ENCODE measurements around the gene HRAS. TPM values are rescaled to one million over a fixed set of nuclear protein-coding genes. Genes with fewer than 3 reads are reported as not detected.

The HRAS gene
- total RNA-seq, 5 donors from 2014 or later (not counting 1 experiment from before 2014, with no cell fraction given), result 27.6 to 53.4 (median 47.6) TPM

DNA sequence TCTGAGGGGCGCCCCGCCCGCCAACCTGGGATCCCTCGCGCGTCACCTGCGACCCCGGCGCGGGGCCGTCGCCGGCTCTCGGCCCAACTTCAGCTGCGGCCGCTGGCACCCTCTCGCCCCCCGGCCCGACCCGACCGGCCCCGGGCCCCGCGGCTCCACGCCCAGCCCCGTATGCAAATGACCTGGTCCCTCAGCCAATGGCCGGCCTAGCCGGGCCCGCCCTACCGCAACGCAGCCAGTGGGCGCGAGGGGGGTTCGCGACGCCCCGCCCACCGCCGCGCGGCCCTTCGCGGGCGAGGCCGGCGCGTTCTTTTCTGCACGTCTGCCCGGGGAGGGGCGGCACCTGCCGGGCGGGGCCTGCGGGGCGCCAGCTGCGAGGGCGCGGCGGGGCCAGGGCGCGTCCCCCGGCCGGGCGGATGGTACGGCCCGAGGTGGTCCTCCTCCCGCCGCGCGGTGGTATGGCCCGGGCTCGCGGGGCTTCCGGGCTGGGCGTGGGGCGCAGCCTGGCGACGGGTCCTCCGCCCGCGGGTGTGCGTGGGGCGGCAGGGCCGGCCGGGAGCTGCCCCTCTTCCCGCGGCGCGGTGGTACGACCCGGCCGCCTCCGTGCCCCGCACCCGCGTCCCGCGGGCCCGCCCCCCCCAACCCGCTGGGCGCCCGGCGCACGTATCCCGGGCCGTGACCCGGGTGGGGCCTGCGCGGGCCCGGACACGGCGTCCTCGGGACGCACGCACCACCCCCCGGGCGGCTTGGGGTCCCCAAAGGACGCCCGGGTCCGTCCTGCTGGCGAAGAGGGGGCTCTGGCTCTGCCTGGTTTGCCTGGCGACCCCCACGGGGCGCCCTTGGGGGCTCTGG, 33.2 kb upstream of the HRAS start:
- ChIA-PET CTCF (no interaction called here), POLR2A (interaction anchor here in 1 of 2 donors (0.5 kb wide), 1 partner anchor 22 kb away, joined by 3 read pairs; no protein-coding TSS in a partner anchor)
- Mint-ChIP-seq H3K27ac (peak overlapping the region in 1 of 2 donors; percentile 61), H3K4me1 (peaks cover 4 to 11% (median 6%) of the 10 kb centered on the region in 3 donors), H3K4me3 (peak overlapping the region; percentile 68 to 79 (median 69)), H3K36me3 (peaks cover 2% of the 10 kb centered on the region), H3K27me3 (no peaks in the 10 kb centered on the region), H3K9me3 (no peaks in the 10 kb centered on the region)
- WGBS (ENCODE audit: insufficient coverage), result under 1% methylated on average over 123 of the region's 123 CpGs
- Histone ChIP-seq H3K9me3 (no peaks in the 10 kb centered on the region), H3K36me3 (ENCODE audit: control insufficient read depth in 2 of 2, extremely low read depth in 1 of 2, insufficient read depth in 1 of 2, low read length in 1 of 2) (peaks cover 5 to 8% of the 10 kb centered on the region in 2 donors), H3K27ac (ENCODE audit: low read length) (peak overlapping the region; percentile 74), H3K4me1 (ENCODE audit: control insufficient read depth in 1 of 2, extremely low read depth in 1 of 2, insufficient read depth in 2 of 2, low read length in 2 of 2) (peaks cover 0 to 23% of the 10 kb centered on the region in 2 experiments), H3K27me3 (replicated peaks in 1 of 2; ENCODE audit: control insufficient read depth in 2 of 2, extremely low read depth in 1 of 2, insufficient read depth in 2 of 2, low read length in 1 of 2) (peaks cover 0 to 7% of the 10 kb centered on the region in 2 experiments), H3K4me3 (ENCODE audit: control insufficient read depth in 1 of 2, extremely low read depth in 1 of 2, low read length in 1 of 2) (peak overlapping the region; percentile 67 to 69)
- DNase-seq, result peak; percentile 77 to 97 (median 89)
- ATAC-seq (replicated peaks in 1 of 4), result peak; percentile 89 to 94 (median 91)

DNA sequence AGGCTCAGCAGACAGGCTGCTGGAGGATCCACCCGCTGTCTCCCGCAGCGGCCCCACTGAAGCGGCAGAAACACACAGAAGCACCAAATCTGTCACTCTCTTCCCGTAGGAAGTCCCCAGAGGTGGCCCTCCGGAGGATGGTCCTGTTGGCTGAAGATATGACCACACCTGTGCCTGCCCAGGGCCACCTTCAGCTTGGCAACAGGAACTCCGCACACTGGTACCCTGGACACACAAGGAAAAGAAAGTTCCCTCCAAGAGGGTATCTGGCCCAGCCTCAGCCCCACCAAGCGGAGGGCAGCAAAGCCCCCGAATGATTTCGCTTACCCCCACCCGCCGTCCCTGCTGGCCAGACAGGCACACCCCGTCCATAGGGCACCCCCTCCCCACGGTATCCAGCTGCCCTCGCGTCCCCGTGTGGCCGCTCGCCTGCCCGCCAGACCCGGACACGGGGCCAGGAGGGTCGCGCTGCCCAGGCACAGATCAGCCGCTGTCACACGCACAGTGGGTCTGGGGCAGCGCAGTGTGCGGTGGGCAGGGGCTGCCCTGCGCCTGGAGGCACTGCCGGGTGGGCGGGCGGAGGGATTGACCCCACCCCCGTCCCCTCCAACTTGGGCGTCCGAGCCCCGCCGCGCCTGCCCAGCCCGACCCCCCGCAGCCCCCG, 32.4 kb upstream of the HRAS start:
- Histone ChIP-seq H3K27me3 (replicated peaks in 1 of 2; ENCODE audit: control insufficient read depth in 2 of 2, extremely low read depth in 1 of 2, insufficient read depth in 2 of 2, low read length in 1 of 2) (peaks cover 0 to 5% of the 10 kb centered on the region in 2 experiments), H3K4me1 (ENCODE audit: control insufficient read depth in 1 of 2, extremely low read depth in 1 of 2, insufficient read depth in 2 of 2, low read length in 2 of 2) (peaks cover 0 to 18% of the 10 kb centered on the region in 2 experiments), H3K36me3 (ENCODE audit: control insufficient read depth in 2 of 2, extremely low read depth in 1 of 2, insufficient read depth in 1 of 2, low read length in 1 of 2) (peaks cover 11 to 12% of the 10 kb centered on the region in 2 donors), H3K9me3 (no peaks in the 10 kb centered on the region), H3K4me3 (ENCODE audit: control insufficient read depth in 1 of 2, extremely low read depth in 1 of 2, low read length in 1 of 2) (no peak overlapping the region), H3K27ac (ENCODE audit: low read length) (no peak overlapping the region)
- no peaks in the 10 kb centered on the region for H3K9me3 Mint-ChIP-seq
- H3K36me3 Mint-ChIP-seq, result peaks cover 2% of the 10 kb centered on the region
- ChIA-PET POLR2A (no interaction called here), CTCF (no interaction called here)
- WGBS (ENCODE audit: insufficient coverage), result 41% methylated on average over 40 of the region's 41 CpGs
- peaks cover 0 to 12% (median 3%) of the 10 kb centered on the region in 3 donors for H3K4me1 Mint-ChIP-seq
- ATAC-seq (replicated peaks in 1 of 4), result peak in 1 of 4 experiments; percentile 1
- H3K4me3 Mint-ChIP-seq, result peak overlapping the region; percentile 56 to 75 (median 65)
- DNase-seq, result peak in 1 of 35 experiments; percentile 54
- H3K27ac Mint-ChIP-seq, result peak overlapping the region; percentile 75 to 90
- no peaks in the 10 kb centered on the region for H3K27me3 Mint-ChIP-seq

GRCh38 chr11:567011-567628, 31.7 kb upstream of the HRAS start:
- CTCF ChIA-PET, result interaction anchor here in 1 of 2 donors (0.7 kb wide), 1 partner anchor 155 kb away, joined by 3 read pairs; no protein-coding TSS in a partner anchor
- Histone ChIP-seq H3K27me3 (replicated peaks in 1 of 2; ENCODE audit: control insufficient read depth in 2 of 2, extremely low read depth in 1 of 2, insufficient read depth in 2 of 2, low read length in 1 of 2) (peaks cover 0 to 5% of the 10 kb centered on the region in 2 experiments), H3K36me3 (ENCODE audit: control insufficient read depth in 2 of 2, extremely low read depth in 1 of 2, insufficient read depth in 1 of 2, low read length in 1 of 2) (peaks cover 11 to 12% of the 10 kb centered on the region in 2 donors), H3K27ac (ENCODE audit: low read length) (no peak overlapping the region), H3K4me1 (ENCODE audit: control insufficient read depth in 1 of 2, extremely low read depth in 1 of 2, insufficient read depth in 2 of 2, low read length in 2 of 2) (peaks cover 0 to 24% of the 10 kb centered on the region in 2 experiments), H3K4me3 (ENCODE audit: control insufficient read depth in 1 of 2, extremely low read depth in 1 of 2, low read length in 1 of 2) (no peak overlapping the region), H3K9me3 (no peaks in the 10 kb centered on the region)
- DNase-seq, result no peak
- 93% methylated on average over 15 of the region's 18 CpGs for WGBS (ENCODE audit: insufficient coverage)
- peaks cover 0 to 12% (median 3%) of the 10 kb centered on the region in 3 donors for H3K4me1 Mint-ChIP-seq
- no peaks in the 10 kb centered on the region for H3K9me3 Mint-ChIP-seq
- peaks cover 2% of the 10 kb centered on the region for H3K36me3 Mint-ChIP-seq
- H3K27ac Mint-ChIP-seq, result peak overlapping the region; percentile 75 to 90
- POLR2A ChIA-PET, result no interaction called here
- H3K27me3 Mint-ChIP-seq, result no peaks in the 10 kb centered on the region
- H3K4me3 Mint-ChIP-seq, result peak overlapping the region; percentile 56 to 75 (median 65)
- ATAC-seq (replicated peaks in 1 of 4), result no peak

DNA sequence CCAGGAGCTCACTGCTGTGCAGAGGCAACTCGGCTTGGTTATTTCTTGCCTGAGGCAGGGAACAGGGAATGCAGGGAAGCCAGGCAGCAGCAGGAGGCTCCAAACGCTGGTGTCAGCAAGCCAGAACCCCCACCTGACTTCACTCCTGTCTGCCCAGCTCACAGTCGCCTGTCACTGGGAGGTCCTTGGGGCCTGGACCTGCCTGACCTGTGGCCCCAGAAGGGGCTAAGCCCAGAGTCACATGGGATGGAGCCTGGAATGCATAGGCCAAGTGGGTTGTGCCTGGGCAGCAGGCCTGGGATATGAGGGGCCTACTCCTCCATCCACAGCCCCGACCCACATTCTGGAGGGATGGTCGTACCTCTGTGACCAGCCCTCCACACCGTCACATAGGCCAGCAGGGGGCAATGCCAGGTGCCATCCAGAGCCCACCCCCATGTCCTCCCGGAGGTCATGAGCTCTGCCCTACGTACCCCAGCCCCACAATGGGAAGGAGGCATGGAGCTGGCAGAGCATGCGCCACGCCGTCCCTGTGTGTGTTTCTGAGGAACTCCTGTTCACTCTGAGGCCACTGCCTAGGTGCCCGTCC, 30.6 kb upstream of the HRAS start:
- Mint-ChIP-seq H3K4me1 (peaks cover 5 to 18% (median 12%) of the 10 kb centered on the region in 3 donors), H3K27me3 (no peaks in the 10 kb centered on the region), H3K4me3 (no peak overlapping the region), H3K9me3 (no peaks in the 10 kb centered on the region), H3K27ac (peak overlapping the region in 1 of 2 donors; percentile 55), H3K36me3 (peaks cover 2% of the 10 kb centered on the region)
- ATAC-seq (replicated peaks in 1 of 4), result no peak
- DNase-seq, result no peak
- H3K27me3 ChIP-seq (replicated peaks in 1 of 2; ENCODE audit: control insufficient read depth in 2 of 2, extremely low read depth in 1 of 2, insufficient read depth in 2 of 2, low read length in 1 of 2), result no peaks in the 10 kb centered on the region
- no peak overlapping the region for H3K27ac ChIP-seq (ENCODE audit: low read length)
- peaks cover 5 to 32% of the 10 kb centered on the region in 2 experiments for H3K4me1 ChIP-seq (ENCODE audit: control insufficient read depth in 1 of 2, extremely low read depth in 1 of 2, insufficient read depth in 2 of 2, low read length in 2 of 2)
- ChIA-PET CTCF (interaction anchor here (0.7 kb wide), 2 partner anchors 13 to 156 kb away, joined by 3 read pairs; no protein-coding TSS in a partner anchor), POLR2A (no interaction called here)
- peaks cover 11 to 12% of the 10 kb centered on the region in 2 donors for H3K36me3 ChIP-seq (ENCODE audit: control insufficient read depth in 2 of 2, extremely low read depth in 1 of 2, insufficient read depth in 1 of 2, low read length in 1 of 2)
- no peak overlapping the region for H3K4me3 ChIP-seq (ENCODE audit: control insufficient read depth in 1 of 2, extremely low read depth in 1 of 2, low read length in 1 of 2)
- WGBS (ENCODE audit: insufficient coverage), result 93% methylated on average over 8 of the region's 12 CpGs
- H3K9me3 ChIP-seq, result no peaks in the 10 kb centered on the region

DNA sequence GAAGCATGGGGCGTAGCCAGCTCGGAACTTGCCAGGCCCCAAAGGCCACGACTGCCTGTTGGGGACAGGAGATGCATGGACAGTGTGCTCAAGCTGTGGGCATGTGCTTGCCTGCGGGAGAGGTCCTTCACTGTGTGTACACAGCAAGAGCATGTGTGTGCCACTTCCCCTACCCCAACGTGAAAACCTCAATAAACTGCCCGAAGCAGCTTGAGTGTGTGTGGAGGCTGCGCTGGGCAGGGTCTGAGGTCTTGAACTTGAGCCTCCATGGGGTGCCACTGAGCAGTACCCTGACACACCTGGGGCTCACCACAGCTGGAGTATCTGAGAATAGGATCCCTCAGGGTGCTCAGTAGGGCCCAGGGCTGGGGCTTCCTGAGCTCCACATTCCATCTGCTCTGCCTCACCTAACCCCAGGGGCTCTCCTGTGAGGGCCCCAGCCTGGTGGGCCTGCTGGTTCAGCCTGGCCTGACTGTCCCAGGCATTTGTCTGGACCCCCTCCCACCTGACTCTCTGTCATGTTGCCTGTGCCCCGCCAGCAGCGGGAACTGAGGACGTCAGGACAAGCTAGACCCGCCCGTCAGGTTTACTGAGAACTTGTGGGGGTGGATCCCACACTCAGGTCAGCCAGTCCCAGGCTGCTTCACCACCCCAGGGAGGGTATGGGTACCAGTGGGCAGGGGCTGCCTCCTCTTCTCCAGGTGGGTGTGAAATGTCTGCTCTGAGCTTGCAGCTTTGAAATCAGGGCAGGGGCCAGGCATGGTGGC, 28.6 kb upstream of the HRAS start:
- Histone ChIP-seq H3K27me3 (replicated peaks in 1 of 2; ENCODE audit: control insufficient read depth in 2 of 2, extremely low read depth in 1 of 2, insufficient read depth in 2 of 2, low read length in 1 of 2) (no peaks in the 10 kb centered on the region), H3K9me3 (no peaks in the 10 kb centered on the region), H3K36me3 (ENCODE audit: control insufficient read depth in 2 of 2, extremely low read depth in 1 of 2, insufficient read depth in 1 of 2, low read length in 1 of 2) (peaks cover 11 to 12% of the 10 kb centered on the region in 2 donors), H3K4me3 (ENCODE audit: control insufficient read depth in 1 of 2, extremely low read depth in 1 of 2, low read length in 1 of 2) (no peak overlapping the region), H3K4me1 (ENCODE audit: control insufficient read depth in 1 of 2, extremely low read depth in 1 of 2, insufficient read depth in 2 of 2, low read length in 2 of 2) (peaks cover 5 to 36% of the 10 kb centered on the region in 2 experiments), H3K27ac (ENCODE audit: low read length) (no peak overlapping the region)
- Mint-ChIP-seq H3K4me1 (peaks cover 15 to 21% (median 16%) of the 10 kb centered on the region in 3 donors), H3K36me3 (peaks cover 2% of the 10 kb centered on the region), H3K4me3 (peak overlapping the region in 1 of 3 donors; percentile 3), H3K9me3 (no peaks in the 10 kb centered on the region), H3K27ac (no peak overlapping the region), H3K27me3 (no peaks in the 10 kb centered on the region)
- 96% methylated on average over 5 of the region's 12 CpGs for WGBS (ENCODE audit: insufficient coverage)
- no peak for DNase-seq
- ChIA-PET POLR2A (no interaction called here), CTCF (interaction anchor here in 1 of 2 donors (0.5 kb wide), 1 partner anchor 276 kb away, joined by 4 read pairs; no protein-coding TSS in a partner anchor)
- no peak for ATAC-seq (replicated peaks in 1 of 4)
